AG04450 (cell line): ENCODE results near the gene WDR76. TPM values are rescaled to one million over a fixed set of nuclear protein-coding genes. Genes with fewer than 3 reads are reported as not detected.

ENCODE experiments used
- CTCF ChIA-PET: fragments of 300-600, 350-600 bp; formaldehyde crosslinking; extraction: SDS; loops from one replicate; lab custom pipeline; 2022; ENCODE audit warnings: antibody characterized with exemption, inconsistent platforms; lab: Charles Lee
- POLR2A ChIA-PET: fragments of 350-600 bp; formaldehyde crosslinking; extraction: SDS; loops from one replicate; lab custom pipeline; 2021; ENCODE audit warnings: antibody characterized with exemption, inconsistent platforms; lab: Yijun Ruan, JAX
- DNase-seq: peaks from one replicate; pipeline ENCODE4 v3.0.0-alpha.2; 2011; ENCODE audit warnings: low read depth, low spot score
- H3K27ac ChIP-seq: one replicate; pipeline ENCODE4 v1.5.1; 2012; ENCODE audit warnings: low read depth, low read length, control low read depth
- H3K27me3 ChIP-seq: one replicate; pipeline ENCODE4 v1.6.0; 2012; ENCODE audit warnings: low read length; ENCODE audit not compliant: control insufficient read depth, insufficient read depth
- H3K4me3 ChIP-seq: 2 replicates; pipeline ENCODE4 v1.5.1; 2011; ENCODE audit warnings: mild to moderate bottlenecking, low read depth, low read length, control low read depth
- H3K9me3 ChIP-seq: 2 replicates; pipeline ENCODE4 v1.5.1; 2012; ENCODE audit warnings: low read length; ENCODE audit not compliant: control insufficient read depth, insufficient read depth
- polyA plus RNA-seq: library from polyadenylated mRNA; depleted of rRNA; stranded (reverse); fragments of >200 nt; gene quantifications from 2 replicates; pipeline ENCODE4 v1.2.3, GENCODE V29; 2011
- TF ChIP-seq, protein P1 (sequence below): IDR thresholded peaks from 2 replicates; pipeline ENCODE4 v1.5.1; 2011; ENCODE audit warnings: low read depth, low read length, control low read depth, inconsistent platforms

WDR76 gene
- polyA plus RNA-seq, 1 experiment = 6.7 TPM

DNA sequence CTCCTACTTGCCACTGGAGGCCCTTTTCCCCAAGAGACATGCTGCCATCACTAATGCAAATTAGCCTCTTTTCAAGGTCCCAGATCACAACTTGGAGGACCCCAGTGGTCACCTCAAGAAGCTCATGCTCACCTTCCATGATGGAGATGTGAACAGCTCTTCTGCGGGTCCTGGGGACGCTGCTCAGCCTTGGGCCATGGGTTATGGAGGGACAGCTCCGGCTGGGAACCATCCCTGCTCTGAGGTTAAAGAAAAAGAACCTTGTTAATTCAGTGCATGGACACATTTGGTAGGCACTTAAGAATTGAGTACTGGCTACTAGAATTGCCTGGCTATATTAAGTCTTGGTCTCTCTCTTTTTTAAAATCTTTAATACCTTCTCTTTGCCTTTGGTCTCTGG, 56.8 kb downstream of the WDR76 start:
- CTCF ChIA-PET = no interaction called here

GRCh38 chr15:43886558-43886957, 59.8 kb downstream of the WDR76 start:
- H3K27ac ChIP-seq = no peak overlapping the region
- CTCF ChIA-PET = no interaction called here
- TF ChIP-seq, protein P1, sequence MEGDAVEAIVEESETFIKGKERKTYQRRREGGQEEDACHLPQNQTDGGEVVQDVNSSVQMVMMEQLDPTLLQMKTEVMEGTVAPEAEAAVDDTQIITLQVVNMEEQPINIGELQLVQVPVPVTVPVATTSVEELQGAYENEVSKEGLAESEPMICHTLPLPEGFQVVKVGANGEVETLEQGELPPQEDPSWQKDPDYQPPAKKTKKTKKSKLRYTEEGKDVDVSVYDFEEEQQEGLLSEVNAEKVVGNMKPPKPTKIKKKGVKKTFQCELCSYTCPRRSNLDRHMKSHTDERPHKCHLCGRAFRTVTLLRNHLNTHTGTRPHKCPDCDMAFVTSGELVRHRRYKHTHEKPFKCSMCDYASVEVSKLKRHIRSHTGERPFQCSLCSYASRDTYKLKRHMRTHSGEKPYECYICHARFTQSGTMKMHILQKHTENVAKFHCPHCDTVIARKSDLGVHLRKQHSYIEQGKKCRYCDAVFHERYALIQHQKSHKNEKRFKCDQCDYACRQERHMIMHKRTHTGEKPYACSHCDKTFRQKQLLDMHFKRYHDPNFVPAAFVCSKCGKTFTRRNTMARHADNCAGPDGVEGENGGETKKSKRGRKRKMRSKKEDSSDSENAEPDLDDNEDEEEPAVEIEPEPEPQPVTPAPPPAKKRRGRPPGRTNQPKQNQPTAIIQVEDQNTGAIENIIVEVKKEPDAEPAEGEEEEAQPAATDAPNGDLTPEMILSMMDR = no peak
- H3K4me3 ChIP-seq = no peak overlapping the region
- no peak for DNase-seq
- POLR2A ChIA-PET = no interaction called here
- H3K27me3 ChIP-seq = no peaks in the 10 kb centered on the region
- no peaks in the 10 kb centered on the region for H3K9me3 ChIP-seq

More for the DNA sequence above, 56.8 kb downstream of the WDR76 start:
- H3K4me3 ChIP-seq = no peak overlapping the region
- DNase-seq = no peak
- H3K27ac ChIP-seq = no peak overlapping the region
- TF ChIP-seq, protein P1 = no peak
- no peaks in the 10 kb centered on the region for H3K27me3 ChIP-seq
- H3K9me3 ChIP-seq = no peaks in the 10 kb centered on the region
- POLR2A ChIA-PET = no interaction called here

GRCh38 chr15:43887901-43888300, 61.1 kb downstream of the WDR76 start:
- Histone ChIP-seq H3K27me3 (no peaks in the 10 kb centered on the region), H3K9me3 (no peaks in the 10 kb centered on the region), H3K4me3 (no peak overlapping the region), H3K27ac (no peak overlapping the region)
- TF ChIP-seq, protein P1 = no peak
- CTCF ChIA-PET = interaction anchor here (1.0 to 1.1 kb wide), 2 partner anchors 15 to 332 kb away, joined by 3 to 5 read pairs; no protein-coding TSS in a partner anchor
- no peak for DNase-seq
- POLR2A ChIA-PET = no interaction called here

DNA sequence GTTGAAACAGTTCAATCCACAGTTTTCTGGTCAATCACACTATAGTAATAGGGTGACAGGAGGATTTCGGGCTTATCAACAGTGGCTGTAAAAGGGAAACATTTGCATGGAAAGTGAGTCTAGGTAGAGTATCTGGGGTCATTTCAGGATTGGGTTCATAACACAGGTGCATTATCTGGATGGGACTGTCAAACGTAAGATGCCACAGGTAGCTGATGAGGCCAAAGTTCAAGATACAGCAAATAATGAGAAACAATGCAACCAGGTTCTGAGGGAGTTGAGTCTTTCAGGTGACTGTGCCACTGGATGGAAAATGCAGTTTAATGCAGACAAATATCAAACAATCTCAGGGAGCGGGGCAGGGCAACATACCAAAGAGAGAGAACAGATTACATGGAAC, 62.2 kb downstream of the WDR76 start:
- no peak overlapping the region for H3K27ac ChIP-seq
- no peak overlapping the region for H3K4me3 ChIP-seq
- no peak for DNase-seq
- ChIA-PET CTCF (no interaction called here), POLR2A (no interaction called here)
- H3K27me3 ChIP-seq = no peaks in the 10 kb centered on the region
- TF ChIP-seq, protein P1 = no peak
- H3K9me3 ChIP-seq = no peaks in the 10 kb centered on the region; the same call in 1 of the 2 replicates

GRCh38 chr15:43893956-43894355, 67.2 kb downstream of the WDR76 start:
- Histone ChIP-seq H3K27ac (no peak overlapping the region), H3K4me3 (no peak overlapping the region), H3K9me3 (no peaks in the 10 kb centered on the region; the same call in 1 of the 2 replicates), H3K27me3 (no peaks in the 10 kb centered on the region)
- DNase-seq = no peak
- ChIA-PET POLR2A (no interaction called here), CTCF (interaction anchor here (0.6 kb wide), 1 partner anchor 322 kb away, joined by 5 read pairs; no protein-coding TSS in a partner anchor)
- TF ChIP-seq, protein P1 = no peak
